Sciatic nerve (tissue), 2 donors: Measurements from ENCODE around the gene TAF8. TPM values are rescaled to one million over a fixed set of nuclear protein-coding genes. Genes with fewer than 3 reads are reported as not detected.
"Not testable (repeated sequence)": the region's sequence is repeated elsewhere in the genome, so short reads cannot be mapped to it uniquely, and the experiment has no call there.

Source experiments
- ATAC-seq: fragments of 200-7000 bp; cut with Tn5 transposase; one replicate; pipeline ENCODE4 v1.9.1; 2020; ENCODE audit warnings: mild to moderate bottlenecking, moderate library complexity
- DNase-seq: peaks from one replicate; pipeline ENCODE4 v3.0.0-alpha.2; 2020; ENCODE audit warnings: low spot score
- intact Hi-C: fragments of 100-400 bp; cut with DNase I; formaldehyde crosslinking; loops from one replicate; pipeline ENCODE4 v1.14.2; 2022
- total RNA-seq: library from RNA; stranded (reverse); fragmentation: NEBNext Ultra II Directional; extraction: Animal tissue kit (Norgen Biotek cat#: 25700); gene quantifications from one replicate; pipeline ENCODE4 v1.2.1, GENCODE V29; 2021
- donor health status: DM: no; HTN: no; CAD: no.
- donor health status: DM: no; HTN: no; CAD: no.

Gene TAF8
- total RNA-seq, 1 donor from 2014 or later, result 28.6 TPM

DNA sequence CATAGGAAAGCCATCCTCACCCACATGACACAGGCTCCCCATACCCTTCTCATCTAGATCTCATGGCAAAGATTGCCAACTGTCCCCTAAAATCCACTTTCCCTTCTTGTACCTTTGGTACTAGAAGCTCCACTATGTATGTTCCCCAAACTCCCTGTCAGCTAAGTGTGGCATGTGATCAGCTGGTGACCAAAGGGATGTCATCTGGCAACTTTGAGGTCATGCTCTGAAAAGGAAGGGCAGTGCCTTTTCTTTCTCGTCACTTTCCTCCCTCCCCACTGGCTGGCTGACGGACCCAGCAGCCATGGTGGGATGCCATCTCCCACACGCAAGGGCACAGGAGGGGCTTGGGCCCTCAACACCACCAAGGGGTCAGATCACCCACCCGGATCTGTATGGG, 23.8 kb upstream of the TAF8 start:
- intact Hi-C loops, result no loop called here
- DNase-seq, result no peak
- no peak for ATAC-seq

DNA sequence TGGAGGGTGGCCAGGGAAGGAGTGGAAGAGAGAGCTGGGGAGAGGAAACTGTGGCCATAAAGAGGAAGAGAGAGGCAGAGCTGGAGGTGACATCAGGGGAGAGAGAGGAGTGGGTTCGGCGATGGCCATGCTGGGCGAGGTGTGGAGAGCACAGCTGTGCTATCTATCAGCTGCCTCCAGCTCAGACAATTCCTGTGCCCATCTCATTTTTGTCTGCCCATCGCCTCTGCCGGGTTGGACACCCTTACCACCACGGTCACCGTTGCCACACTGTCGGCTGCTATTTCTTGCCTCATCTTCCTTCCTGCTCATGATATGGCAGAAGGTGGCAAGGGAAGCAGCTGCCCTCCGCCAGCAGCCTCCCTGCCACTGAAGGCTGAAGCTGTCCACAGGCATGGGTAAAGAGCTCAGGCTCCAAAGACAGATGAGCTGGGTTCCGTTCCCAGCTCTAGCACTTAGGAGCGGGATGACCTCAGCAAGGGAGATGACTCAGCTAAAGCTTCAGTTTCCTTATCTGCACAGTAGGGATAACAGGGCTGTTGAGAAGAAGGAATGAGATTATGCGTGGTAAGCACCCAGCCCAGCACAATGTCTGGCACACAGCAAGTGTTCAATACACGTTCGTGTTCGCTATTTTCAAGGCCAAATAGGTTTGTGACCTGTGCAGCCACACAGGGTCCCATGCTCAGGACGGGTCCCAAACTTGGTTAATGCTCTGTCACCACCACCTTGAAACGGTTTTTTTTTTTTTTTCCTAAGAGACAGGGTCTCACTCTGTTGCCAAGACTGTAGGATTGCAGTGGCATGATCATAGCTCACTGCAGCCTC, 21.9 kb upstream of the TAF8 start:
- intact Hi-C loops, result no loop called here
- DNase-seq, result no peak

DNA sequence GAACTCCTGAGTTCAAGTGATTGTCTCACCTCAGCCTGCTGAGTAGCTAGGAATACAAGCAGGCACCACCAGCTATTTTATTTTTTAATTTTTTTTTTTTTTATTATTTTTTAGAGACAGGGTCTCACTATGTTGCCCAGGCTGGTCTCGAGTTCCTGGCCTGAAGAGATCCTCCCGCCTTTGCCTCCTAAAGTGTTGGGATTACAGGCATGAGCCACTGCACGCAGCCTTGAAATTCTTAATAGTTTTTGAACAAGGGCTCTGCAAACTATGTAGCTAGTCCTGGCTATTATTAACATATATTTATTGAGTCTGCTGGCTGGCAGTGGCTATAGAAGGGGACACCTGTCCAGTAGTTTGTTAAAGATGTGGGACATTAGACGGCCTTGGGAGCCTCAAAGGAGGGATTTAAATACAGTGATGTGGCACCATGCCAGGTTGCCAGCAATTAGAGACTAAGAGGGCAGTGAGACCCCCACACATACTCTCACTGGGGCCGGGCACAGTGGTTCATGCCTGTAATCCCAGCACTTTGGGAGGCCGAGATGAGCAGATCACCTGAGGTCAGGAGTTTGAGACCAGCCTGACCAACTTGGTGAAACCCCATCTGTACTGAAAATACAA, 21.1 kb upstream of the TAF8 start:
- intact Hi-C loops, result no loop called here
- no peak for ATAC-seq
- no peak for DNase-seq

More for the DNA sequence above, 21.9 kb upstream of the TAF8 start:
- ATAC-seq, result no peak

DNA sequence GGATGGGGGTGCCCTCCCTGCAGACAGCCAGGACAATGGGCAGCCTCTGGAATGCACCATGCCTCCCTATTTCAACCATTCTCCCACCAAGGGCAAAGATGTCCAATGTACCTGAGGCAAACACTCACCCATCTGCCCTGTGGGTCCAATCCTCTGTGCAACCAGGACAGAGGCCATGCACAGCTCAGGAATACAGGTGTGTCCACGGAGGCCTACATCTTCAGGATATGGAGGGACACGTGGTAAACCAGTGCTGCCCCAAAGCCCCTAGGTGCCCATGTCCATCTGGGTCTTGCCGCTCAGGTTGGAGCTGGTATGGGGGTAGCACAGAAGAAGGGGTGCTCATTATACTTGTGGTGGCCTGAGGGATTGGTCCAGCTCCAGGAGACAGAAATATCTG, 20.4 kb upstream of the TAF8 start:
- no peak for DNase-seq
- intact Hi-C loops, result no loop called here

DNA sequence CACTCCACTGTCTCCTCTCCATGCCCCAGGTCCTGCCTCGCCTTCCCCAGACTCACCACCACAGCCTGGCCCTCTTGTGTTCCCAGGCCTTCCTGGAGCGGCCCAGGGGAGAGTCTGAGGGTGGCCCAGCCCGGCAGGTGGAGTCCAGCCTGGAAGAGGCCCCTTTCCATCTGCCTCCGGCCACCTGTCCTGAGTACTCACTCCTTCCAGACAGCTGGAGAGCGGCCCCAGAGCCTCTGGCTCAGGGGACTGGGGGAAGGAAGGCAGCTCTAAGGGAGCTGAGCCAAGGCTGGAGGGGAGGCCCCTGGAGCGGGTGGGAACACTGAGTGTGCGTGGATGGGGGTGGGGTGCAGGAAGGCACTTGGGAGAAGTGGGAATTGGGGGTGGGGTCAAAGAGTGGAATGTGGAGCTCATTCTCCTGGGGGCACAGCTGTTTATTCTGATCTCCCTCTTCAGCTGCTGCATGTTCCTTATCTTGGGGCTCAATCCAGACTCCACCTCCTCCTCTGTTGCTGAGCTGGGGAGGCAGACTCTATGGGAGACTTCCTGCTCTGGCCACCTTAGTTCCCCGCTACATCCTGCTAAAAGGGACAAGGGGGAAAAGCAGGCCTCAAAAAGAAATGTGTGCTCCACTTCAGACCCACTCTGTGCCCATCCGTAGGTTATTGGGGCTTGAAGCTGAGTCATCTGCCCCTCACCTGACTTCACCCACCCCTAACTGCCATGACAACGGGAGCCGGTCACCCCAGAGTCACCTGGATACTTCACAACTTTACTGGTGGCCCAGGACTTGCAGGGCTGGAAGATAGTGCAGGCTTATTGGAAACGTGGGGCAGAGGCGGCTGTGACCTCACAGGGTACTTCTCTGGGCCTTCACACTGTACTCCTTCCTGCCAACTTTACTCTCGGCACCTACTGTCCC, 19.5 kb upstream of the TAF8 start:
- DNase-seq (no peak), ATAC-seq (peak; percentile 82)
- intact Hi-C loops, result no loop called here

More for the DNA sequence above, 20.4 kb upstream of the TAF8 start:
- ATAC-seq, result no peak

DNA sequence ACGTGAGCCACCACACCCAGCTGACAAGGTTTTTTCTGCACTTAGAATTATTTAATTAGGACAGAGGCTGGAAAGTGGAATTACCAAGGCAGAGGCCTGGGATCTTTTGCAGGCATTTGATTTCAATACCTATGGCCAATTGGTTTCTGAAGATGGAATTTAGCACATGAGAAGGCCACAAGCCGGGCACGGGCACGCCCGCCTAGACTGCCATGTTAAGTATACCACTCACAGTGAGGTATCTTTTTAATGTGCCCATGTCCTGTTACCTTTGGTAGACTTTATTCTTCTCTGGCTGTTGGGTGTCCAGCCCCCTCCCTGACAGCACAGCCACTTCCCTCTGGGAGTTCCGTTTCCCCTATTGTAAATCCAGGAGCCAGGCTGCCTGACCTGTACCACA, 18.0 kb upstream of the TAF8 start:
- intact Hi-C loops, result no loop called here
- ATAC-seq, result no peak
- DNase-seq, result no peak

DNA sequence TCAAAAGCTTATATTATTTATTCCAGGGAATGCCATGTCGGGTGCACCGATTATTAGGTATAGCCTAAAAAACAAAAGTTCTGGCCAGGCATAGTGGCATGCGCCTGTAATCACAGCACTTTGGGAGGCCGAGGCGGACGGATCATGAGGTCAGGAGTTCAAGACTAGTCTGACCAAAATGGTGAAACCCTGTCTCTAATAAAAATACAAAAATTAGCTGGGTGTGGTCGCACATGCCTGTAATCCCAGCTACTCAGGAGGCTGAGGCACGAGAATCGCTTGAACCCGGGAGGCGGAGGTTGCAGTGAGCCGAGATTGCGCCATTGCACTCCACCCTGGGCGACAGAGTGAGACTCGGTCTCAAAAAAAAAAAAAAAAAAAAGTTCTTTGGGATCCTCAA, 12.7 kb upstream of the TAF8 start:
- DNase-seq, intact Hi-C loops, ATAC-seq: not testable (repeated sequence)

DNA sequence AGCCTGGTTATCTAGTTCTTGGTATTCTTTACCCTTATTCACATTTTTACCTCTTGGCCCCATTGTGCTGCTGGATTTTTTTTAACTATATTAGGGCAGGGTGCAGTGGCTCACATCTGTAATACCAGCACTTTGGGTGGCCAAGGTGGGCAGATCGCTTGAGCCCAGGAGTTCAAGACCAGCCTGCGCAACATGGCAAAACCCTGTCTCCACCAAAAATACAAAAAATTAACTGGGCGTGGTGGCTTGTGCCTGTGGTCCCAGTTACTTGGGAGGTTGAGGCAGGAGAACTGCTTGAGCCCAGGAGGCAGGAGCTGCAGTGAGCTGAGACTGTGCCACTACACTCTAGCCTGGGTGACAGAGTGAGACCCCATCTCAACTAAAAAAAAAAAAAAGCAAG, 12.2 kb upstream of the TAF8 start:
- intact Hi-C loops, result no loop called here
- ATAC-seq (no peak), DNase-seq (no peak)

DNA sequence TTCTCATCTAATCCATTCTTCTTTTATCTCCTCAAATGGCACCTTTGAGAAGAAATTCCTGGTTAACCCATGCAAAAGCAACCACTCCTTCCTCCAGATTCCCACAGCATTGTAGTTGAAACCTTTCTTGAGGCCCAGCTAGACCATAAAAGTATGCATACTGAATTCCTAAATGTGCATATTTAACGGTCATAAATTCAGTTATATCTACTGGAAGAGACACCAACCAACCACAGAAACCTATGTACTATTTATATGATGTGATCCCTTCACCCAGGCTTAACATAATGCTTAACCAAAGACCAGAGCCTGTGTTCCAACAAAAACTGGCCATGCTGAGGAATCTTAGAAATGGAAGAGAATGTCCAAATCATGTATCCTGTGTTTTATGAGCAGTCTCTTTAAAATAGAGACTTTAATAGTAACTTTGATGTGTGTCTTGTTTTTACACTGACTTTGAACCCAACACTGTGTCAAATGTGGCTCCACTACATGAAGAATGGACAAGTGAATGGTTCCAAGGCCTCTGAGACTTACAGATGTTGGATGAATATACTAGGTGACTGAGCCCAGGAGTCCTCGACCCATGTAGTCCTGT, 11.4 kb upstream of the TAF8 start:
- ATAC-seq, result no peak
- intact Hi-C loops, result no loop called here
- no peak for DNase-seq

DNA sequence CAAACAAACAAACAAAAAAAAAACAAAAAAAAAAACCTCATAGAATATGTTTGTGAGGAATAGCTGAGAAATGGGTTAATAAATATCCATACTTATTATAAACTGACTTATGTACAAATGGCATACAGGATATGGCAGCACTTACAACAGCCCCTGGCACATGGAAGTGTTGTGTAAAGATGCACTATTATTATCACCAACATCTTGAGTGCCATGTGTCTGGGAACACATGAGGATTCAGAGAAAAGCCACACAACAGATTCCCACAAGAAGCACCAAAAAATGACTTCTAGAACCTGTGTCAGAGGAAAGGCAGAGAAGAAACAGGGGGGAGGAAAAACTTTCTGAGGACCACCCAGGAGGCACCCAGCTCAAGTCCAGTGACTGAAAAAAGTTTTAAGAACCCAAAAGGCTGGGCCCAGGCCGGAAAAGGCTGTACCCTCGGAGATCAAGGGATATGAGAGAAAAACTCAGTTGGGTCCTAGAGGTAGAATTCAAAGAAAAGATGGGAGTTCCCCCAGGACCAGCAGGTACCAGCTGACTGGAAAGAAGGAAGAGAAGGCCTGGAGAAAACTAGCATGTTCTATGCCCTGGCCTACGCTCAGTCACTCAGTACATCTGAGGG, 9.4 kb upstream of the TAF8 start:
- intact Hi-C loops, result loop anchor here (5.0 kb wide), 2 partner anchors 104 to 259 kb away; partner anchors contain the start of gene PRICKLE4
- DNase-seq (no peak), ATAC-seq (no peak)

DNA sequence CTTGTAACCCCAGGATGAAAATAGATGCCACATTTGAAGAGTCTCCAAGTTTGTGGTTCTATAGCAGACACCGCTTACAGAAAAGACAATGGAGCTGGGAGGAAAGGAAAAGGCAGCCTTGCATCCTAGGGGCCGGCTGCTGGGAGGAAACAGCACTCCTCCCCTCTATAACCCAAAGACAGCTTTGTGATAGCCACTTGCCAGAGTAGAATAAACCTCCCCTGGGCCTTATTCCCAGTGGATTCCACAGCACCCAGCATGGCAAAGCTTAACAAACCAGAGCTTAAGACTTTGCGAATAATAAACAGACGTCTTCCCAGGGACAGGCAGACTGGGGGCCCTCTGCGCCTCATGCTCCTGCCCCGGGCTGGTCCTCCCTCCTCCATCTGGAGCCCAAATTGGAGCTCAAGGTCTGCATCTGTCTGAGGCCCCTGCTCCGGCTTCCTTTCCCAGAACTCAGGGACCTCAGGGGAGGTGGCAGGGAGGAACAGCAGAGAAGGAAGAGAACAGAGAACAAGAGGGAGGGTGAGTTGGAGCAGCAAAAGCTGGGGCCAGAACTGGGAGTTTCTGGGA, 8.8 kb upstream of the TAF8 start:
- DNase-seq (no peak), ATAC-seq (no peak)
- intact Hi-C loops, result loop anchor here (5.0 kb wide), 2 partner anchors 104 to 259 kb away; partner anchors contain the start of gene PRICKLE4

DNA sequence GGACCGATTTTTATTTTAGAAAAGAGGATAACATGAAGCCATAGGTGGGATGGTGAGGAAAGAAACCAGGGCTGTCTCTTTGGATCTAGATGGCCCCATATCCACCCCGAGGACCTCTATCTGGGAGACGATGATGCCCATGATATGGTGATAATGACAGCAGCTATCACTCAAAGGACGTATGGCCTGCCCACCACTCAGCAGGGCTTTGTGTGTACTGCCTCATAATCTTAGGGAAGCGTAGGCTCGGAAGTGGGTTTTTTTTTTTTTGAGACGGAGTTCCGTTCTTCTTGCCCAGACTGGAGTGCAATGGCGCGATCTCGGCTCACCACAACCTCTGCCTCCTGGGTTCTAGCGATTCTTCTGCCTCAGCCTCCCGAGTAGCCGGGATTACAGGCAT, 8.2 kb upstream of the TAF8 start:
- intact Hi-C loops, result loop anchor here (5.0 kb wide), 2 partner anchors 105 to 260 kb away; partner anchors contain the start of gene PRICKLE4
- ATAC-seq (no peak), DNase-seq (no peak)

DNA sequence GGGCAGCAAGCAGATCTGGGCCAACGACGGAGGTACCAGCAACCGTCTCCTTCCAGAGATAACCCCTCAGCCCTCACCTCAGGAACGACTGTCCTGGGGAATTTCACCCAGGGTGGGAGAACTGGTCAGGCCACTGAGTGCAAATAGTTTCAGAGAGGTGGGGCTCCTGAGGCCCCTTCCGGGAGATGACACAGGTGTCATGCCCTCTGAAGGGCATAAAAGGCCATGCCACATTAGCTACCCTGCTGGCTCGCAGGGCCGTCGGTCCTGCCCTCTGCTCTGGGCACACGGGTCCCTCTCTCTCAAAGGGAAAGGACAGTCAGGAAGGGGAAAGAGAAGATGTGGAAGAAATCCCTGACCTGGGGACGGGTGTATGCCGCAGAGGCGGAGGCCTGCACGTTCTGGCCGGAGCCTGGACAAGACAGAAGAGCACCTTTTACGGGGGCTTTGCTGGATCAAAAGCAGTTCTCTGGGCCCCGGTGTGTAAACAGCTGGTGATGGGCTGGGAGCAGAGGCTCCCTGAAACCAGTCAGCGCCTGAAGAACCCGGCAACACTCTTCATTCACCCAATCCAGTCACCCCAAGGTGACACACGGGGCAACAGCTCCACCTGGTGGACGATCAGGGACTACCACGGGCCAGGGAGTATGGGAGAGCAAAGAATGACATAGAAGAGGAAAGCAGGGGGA, 6.4 kb upstream of the TAF8 start:
- intact Hi-C loops, result loop anchor here (5.0 kb wide), 2 partner anchors 107 to 262 kb away; partner anchors contain the start of gene PRICKLE4
- DNase-seq, result peak; percentile 96
- ATAC-seq, result peak; percentile 79

DNA sequence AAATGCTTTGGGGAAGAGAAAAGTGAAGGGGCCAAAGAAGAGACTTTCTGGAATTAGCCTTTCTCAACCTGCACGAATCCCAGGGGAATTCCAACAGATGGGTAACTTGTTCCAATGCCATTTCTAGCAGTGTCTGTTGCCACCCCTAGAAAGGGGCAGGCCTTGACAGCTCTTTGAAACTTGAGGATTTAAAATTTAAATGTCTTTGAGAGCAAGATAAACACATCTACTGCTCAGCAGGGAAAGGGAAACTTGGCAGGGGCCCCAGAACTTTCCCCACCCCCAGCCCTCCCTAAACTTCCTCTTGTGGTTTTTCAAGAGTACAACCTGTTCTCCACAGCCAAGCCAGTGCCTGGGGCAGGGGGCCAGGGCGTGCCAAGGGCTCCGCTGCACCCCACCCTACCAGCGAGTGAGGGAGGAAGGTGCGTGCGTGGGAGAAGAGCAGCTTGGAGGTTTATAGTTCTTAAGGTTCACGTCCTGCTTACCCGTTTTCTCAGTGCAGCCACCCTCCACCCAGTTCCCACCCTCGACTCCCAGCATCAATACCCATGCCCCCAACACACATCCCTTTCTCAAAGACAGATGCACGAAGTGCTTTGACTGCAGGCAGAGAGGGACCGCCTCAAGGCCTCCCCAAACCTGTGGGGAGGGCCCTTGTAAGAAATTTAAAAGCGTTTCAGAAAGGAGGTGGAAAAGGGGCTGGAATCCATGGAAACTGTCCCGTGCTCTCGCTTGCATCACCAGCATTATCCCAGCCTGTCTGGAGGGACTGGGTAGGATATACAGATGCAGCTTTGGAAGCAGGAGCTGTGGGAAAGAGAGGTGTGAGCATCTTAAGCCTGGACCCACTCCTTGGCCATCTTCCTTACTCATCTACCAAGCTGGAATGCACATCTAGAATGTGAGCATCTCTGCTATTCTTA, 4.5 kb upstream of the TAF8 start:
- ATAC-seq (peak; percentile 81), DNase-seq (peak; percentile 87)
- intact Hi-C loops, result no loop called here

DNA sequence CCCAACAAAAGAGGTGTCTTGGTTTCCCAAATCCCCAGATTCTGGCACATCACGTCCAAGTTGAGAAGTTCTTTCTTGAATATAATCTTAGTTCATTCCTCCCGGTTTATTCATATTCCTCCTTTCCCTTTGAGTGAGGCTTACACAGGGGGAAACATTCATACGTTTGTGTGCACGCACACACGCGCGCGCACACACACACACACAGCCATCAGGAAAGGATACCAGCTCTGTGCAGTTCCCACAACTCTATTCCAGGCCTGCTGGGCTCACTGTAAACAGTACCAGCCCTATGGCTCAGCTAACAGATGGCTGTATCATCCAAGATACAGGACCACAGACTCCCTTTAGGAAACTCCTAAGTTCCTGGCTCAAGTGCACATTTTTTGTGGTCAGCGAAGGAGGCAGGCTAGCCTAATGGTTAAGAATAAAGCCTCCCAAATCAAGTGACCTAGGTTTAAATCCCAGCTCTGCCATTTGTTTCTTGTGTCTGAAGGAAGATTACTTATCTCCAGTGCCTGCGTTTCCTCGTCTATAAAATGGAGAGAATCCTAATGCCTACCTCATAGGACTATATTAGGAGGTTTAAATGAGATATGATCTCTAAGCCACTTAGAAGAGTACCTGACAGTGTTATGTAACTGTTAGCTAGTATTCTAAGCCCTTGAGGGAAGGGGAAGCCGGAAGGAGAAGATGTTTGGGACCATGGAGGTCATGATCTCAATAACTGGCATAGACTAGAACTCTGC, 3.7 kb upstream of the TAF8 start:
- intact Hi-C loops, result no loop called here
- DNase-seq, result no peak
- no peak for ATAC-seq

DNA sequence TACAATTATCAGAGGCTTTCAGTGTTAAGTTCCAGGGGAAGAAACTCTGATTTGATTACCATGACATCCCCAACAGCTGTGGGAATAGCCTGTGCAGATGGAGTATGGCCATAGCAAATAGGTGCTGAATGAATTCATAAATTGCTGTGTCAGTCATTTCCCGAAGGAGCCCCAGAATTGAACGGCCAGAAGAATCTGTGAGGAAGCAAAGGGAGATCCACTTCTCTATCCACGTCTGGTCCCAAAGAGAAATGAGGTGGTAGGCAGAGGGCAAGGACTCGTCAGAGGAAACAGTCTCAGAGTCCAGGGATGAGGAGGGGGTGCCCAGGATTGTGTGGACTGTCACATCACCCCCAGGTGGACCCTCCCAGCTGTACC, 3.1 kb upstream of the TAF8 start:
- intact Hi-C loops, result no loop called here
- ATAC-seq (no peak), DNase-seq (no peak)
